Activated T-cell treated with anti-CD3 and anti-CD28 coated beads, Interleukin-2, amount 50 U/mL, for 24 hours (primary cell): ENCODE results near the gene NRP2.

Experiments
- DNase-seq: peaks from one replicate; pipeline ENCODE4 v3.0.0-alpha.2; 2020
- H3K27ac Mint-ChIP-seq: 2 replicates; pipeline ENCODE4 v1.8.0; 2020; ENCODE audit warnings: mild to moderate bottlenecking, mixed read lengths
- H3K27me3 Mint-ChIP-seq: 2 replicates; pipeline ENCODE4 v1.8.0; 2020; ENCODE audit warnings: mixed read lengths
- H3K36me3 Mint-ChIP-seq: 2 replicates; pipeline ENCODE4 v1.8.0; 2020; ENCODE audit warnings: low read depth, mixed read lengths
- H3K4me1 Mint-ChIP-seq: 2 replicates; pipeline ENCODE4 v1.8.0; 2020; ENCODE audit warnings: low read depth, mixed read lengths
- H3K4me3 Mint-ChIP-seq: 2 replicates; pipeline ENCODE4 v1.8.0; 2020; ENCODE audit warnings: mild to moderate bottlenecking, moderate library complexity, mixed read lengths
- H3K9me3 Mint-ChIP-seq: 2 replicates; pipeline ENCODE4 v1.8.0; 2020; ENCODE audit warnings: mixed read lengths

NRP2 gene

GRCh38 chr2:205766779-205767359, 84.6 kb downstream of the NRP2 start:
- DNase-seq: peak; percentile 58
- no peaks in the 10 kb centered on the region for H3K36me3 Mint-ChIP-seq
- H3K4me3 Mint-ChIP-seq: no peak overlapping the region
- H3K27ac Mint-ChIP-seq: no peak overlapping the region
- no peaks in the 10 kb centered on the region for H3K9me3 Mint-ChIP-seq
- peaks cover 14% of the 10 kb centered on the region for H3K4me1 Mint-ChIP-seq
- H3K27me3 Mint-ChIP-seq: peaks cover 61% of the 10 kb centered on the region

GRCh38 chr2:205767617-205768016, 85.3 kb downstream of the NRP2 start:
- H3K4me1 Mint-ChIP-seq: peaks cover 14% of the 10 kb centered on the region
- no peak overlapping the region for H3K27ac Mint-ChIP-seq
- no peak for DNase-seq
- H3K9me3 Mint-ChIP-seq: no peaks in the 10 kb centered on the region
- H3K4me3 Mint-ChIP-seq: no peak overlapping the region
- peaks cover 59% of the 10 kb centered on the region for H3K27me3 Mint-ChIP-seq
- no peaks in the 10 kb centered on the region for H3K36me3 Mint-ChIP-seq

- H3K36me3 Mint-ChIP-seq: no peaks in the 10 kb centered on the region
- no peak overlapping the region for H3K27ac Mint-ChIP-seq
- DNase-seq: no peak
- peaks cover 57% of the 10 kb centered on the region for H3K27me3 Mint-ChIP-seq
- peaks cover 14% of the 10 kb centered on the region for H3K4me1 Mint-ChIP-seq
- no peak overlapping the region for H3K4me3 Mint-ChIP-seq
- H3K9me3 Mint-ChIP-seq: no peaks in the 10 kb centered on the region
These were observed 86.0 kb downstream of the NRP2 start for GRCh38 chr2:205768341-205768740.

- no peak overlapping the region for H3K27ac Mint-ChIP-seq
- DNase-seq: no peak
- H3K4me1 Mint-ChIP-seq: peaks cover 11% of the 10 kb centered on the region
- no peak overlapping the region for H3K4me3 Mint-ChIP-seq
- H3K9me3 Mint-ChIP-seq: no peaks in the 10 kb centered on the region
- H3K27me3 Mint-ChIP-seq: peaks cover 57% of the 10 kb centered on the region
- H3K36me3 Mint-ChIP-seq: no peaks in the 10 kb centered on the region
These were observed 86.7 kb downstream of the NRP2 start for GRCh38 chr2:205768815-205769494.

GRCh38 chr2:205769495-205769850, 87.2 kb downstream of the NRP2 start:
- peaks cover 9% of the 10 kb centered on the region for H3K4me1 Mint-ChIP-seq
- peaks cover 57% of the 10 kb centered on the region for H3K27me3 Mint-ChIP-seq
- no peak overlapping the region for H3K4me3 Mint-ChIP-seq
- no peak overlapping the region for H3K27ac Mint-ChIP-seq
- DNase-seq: no peak
- H3K36me3 Mint-ChIP-seq: no peaks in the 10 kb centered on the region
- no peaks in the 10 kb centered on the region for H3K9me3 Mint-ChIP-seq

GRCh38 chr2:205769879-205770278, 87.6 kb downstream of the NRP2 start:
- DNase-seq: no peak
- Mint-ChIP-seq H3K9me3 (no peaks in the 10 kb centered on the region), H3K4me1 (peaks cover 9% of the 10 kb centered on the region), H3K4me3 (no peak overlapping the region), H3K27ac (no peak overlapping the region), H3K36me3 (no peaks in the 10 kb centered on the region), H3K27me3 (peaks cover 54% of the 10 kb centered on the region)

GRCh38 chr2:205770577-205770976, 88.3 kb downstream of the NRP2 start:
- no peaks in the 10 kb centered on the region for H3K36me3 Mint-ChIP-seq
- H3K4me3 Mint-ChIP-seq: no peak overlapping the region
- H3K9me3 Mint-ChIP-seq: no peaks in the 10 kb centered on the region
- H3K4me1 Mint-ChIP-seq: peaks cover 9% of the 10 kb centered on the region
- no peak for DNase-seq
- no peak overlapping the region for H3K27ac Mint-ChIP-seq
- peaks cover 53% of the 10 kb centered on the region for H3K27me3 Mint-ChIP-seq

GRCh38 chr2:205771031-205771430, 88.7 kb downstream of the NRP2 start:
- H3K27me3 Mint-ChIP-seq: peaks cover 53% of the 10 kb centered on the region
- peaks cover 9% of the 10 kb centered on the region for H3K4me1 Mint-ChIP-seq
- H3K27ac Mint-ChIP-seq: no peak overlapping the region
- H3K9me3 Mint-ChIP-seq: no peaks in the 10 kb centered on the region
- DNase-seq: no peak
- H3K36me3 Mint-ChIP-seq: no peaks in the 10 kb centered on the region
- H3K4me3 Mint-ChIP-seq: no peak overlapping the region

- no peak overlapping the region for H3K27ac Mint-ChIP-seq
- H3K36me3 Mint-ChIP-seq: no peaks in the 10 kb centered on the region
- H3K27me3 Mint-ChIP-seq: peaks cover 55% of the 10 kb centered on the region
- peaks cover 9% of the 10 kb centered on the region for H3K4me1 Mint-ChIP-seq
- no peak for DNase-seq
- no peaks in the 10 kb centered on the region for H3K9me3 Mint-ChIP-seq
- H3K4me3 Mint-ChIP-seq: no peak overlapping the region
These were observed 89.4 kb downstream of the NRP2 start for GRCh38 chr2:205771666-205772065.

GRCh38 chr2:205772983-205773382, 90.7 kb downstream of the NRP2 start:
- Mint-ChIP-seq H3K27me3 (peaks cover 55% of the 10 kb centered on the region), H3K4me1 (peaks cover 7% of the 10 kb centered on the region), H3K36me3 (no peaks in the 10 kb centered on the region), H3K9me3 (no peaks in the 10 kb centered on the region), H3K27ac (no peak overlapping the region), H3K4me3 (no peak overlapping the region)
- no peak for DNase-seq

- H3K9me3 Mint-ChIP-seq: no peaks in the 10 kb centered on the region
- DNase-seq: no peak
- H3K36me3 Mint-ChIP-seq: no peaks in the 10 kb centered on the region
- peaks cover 57% of the 10 kb centered on the region for H3K27me3 Mint-ChIP-seq
- no peak overlapping the region for H3K4me3 Mint-ChIP-seq
- peaks cover 7% of the 10 kb centered on the region for H3K4me1 Mint-ChIP-seq
- no peak overlapping the region for H3K27ac Mint-ChIP-seq
These were observed 91.7 kb downstream of the NRP2 start for GRCh38 chr2:205773989-205774388.

- no peak overlapping the region for H3K4me3 Mint-ChIP-seq
- no peak overlapping the region for H3K27ac Mint-ChIP-seq
- peaks cover 57% of the 10 kb centered on the region for H3K27me3 Mint-ChIP-seq
- H3K4me1 Mint-ChIP-seq: no peaks in the 10 kb centered on the region
- no peaks in the 10 kb centered on the region for H3K9me3 Mint-ChIP-seq
- H3K36me3 Mint-ChIP-seq: no peaks in the 10 kb centered on the region
- DNase-seq: no peak
These were observed 93.0 kb downstream of the NRP2 start for GRCh38 chr2:205775097-205775877.

GRCh38 chr2:205776139-205776538, 93.8 kb downstream of the NRP2 start:
- Mint-ChIP-seq H3K4me1 (peaks cover 7% of the 10 kb centered on the region), H3K36me3 (no peaks in the 10 kb centered on the region), H3K27me3 (peaks cover 49% of the 10 kb centered on the region), H3K27ac (no peak overlapping the region), H3K4me3 (no peak overlapping the region), H3K9me3 (no peaks in the 10 kb centered on the region)
- DNase-seq: no peak

GRCh38 chr2:205776720-205777119, 94.4 kb downstream of the NRP2 start:
- H3K9me3 Mint-ChIP-seq: no peaks in the 10 kb centered on the region
- H3K4me3 Mint-ChIP-seq: no peak overlapping the region
- peaks cover 13% of the 10 kb centered on the region for H3K4me1 Mint-ChIP-seq
- no peaks in the 10 kb centered on the region for H3K36me3 Mint-ChIP-seq
- DNase-seq: no peak
- peaks cover 49% of the 10 kb centered on the region for H3K27me3 Mint-ChIP-seq
- no peak overlapping the region for H3K27ac Mint-ChIP-seq

GRCh38 chr2:205778356-205778755, 96.1 kb downstream of the NRP2 start:
- no peaks in the 10 kb centered on the region for H3K9me3 Mint-ChIP-seq
- no peak overlapping the region for H3K4me3 Mint-ChIP-seq
- DNase-seq: no peak
- peaks cover 38% of the 10 kb centered on the region for H3K27me3 Mint-ChIP-seq
- no peak overlapping the region for H3K27ac Mint-ChIP-seq
- peaks cover 14% of the 10 kb centered on the region for H3K4me1 Mint-ChIP-seq
- no peaks in the 10 kb centered on the region for H3K36me3 Mint-ChIP-seq
